ENCODE data around the gene MGARP.

GRCh38 chr4:139278485-139278884, 1.5 kb downstream of the MGARP start:
- TF ChIP-seq POLR2A (IDR thresholded peaks at IDR 0.05): no peak
- TF ChIP-seq CTCF (IDR thresholded peaks at IDR 0.05): no peak
